ENCODE data around the gene NFE2L3. TPM values are rescaled to one million over a fixed set of nuclear protein-coding genes. Genes with fewer than 3 reads are reported as not detected.

The NFE2L3 gene
- total RNA-seq, 4 donors from 2014 or later: 1.5 to 2.7 (median 2.5) TPM

GRCh38 chr7:26189697-26190096 lies 37.7 kb downstream of the NFE2L3 start:
- Histone ChIP-seq H3K9me3 (no peaks in the 10 kb centered on the region), H3K4me1 (peaks cover 29 to 49% (median 38%) of the 10 kb centered on the region in 4 donors), H3K27me3 (no peaks in the 10 kb centered on the region), H3K27ac (replicated peaks in 1 of 4) (no peak overlapping the region), H3K4me3 (no peak overlapping the region), H3K36me3 (peaks cover 55 to 91% (median 73%) of the 10 kb centered on the region in 4 donors)
- WGBS: 83% methylated on average over 3 of the region's 3 CpGs
- no peak for TF ChIP-seq POLR2AphosphoS5 (IDR thresholded peaks at IDR 0.05)
- TF ChIP-seq EP300 (IDR thresholded peaks at IDR 0.05): no peak
- no peak for TF ChIP-seq CTCF (IDR thresholded peaks at IDR 0.05)
- no peak for TF ChIP-seq POLR2A (IDR thresholded peaks at IDR 0.05; ENCODE audit: low read depth)
- no peak for DNase-seq (ENCODE audit: extremely low spot score)
- intact Hi-C loops (cut with DNase I): no loop called here

- H3K27ac ChIP-seq (replicated peaks in 1 of 4): no peak overlapping the region
- TF ChIP-seq POLR2A (IDR thresholded peaks at IDR 0.05; ENCODE audit: low read depth) (no peak), CTCF (IDR thresholded peaks at IDR 0.05) (no peak), POLR2AphosphoS5 (IDR thresholded peaks at IDR 0.05) (no peak), EP300 (IDR thresholded peaks at IDR 0.05) (no peak)
- H3K4me3 ChIP-seq: no peak overlapping the region
- H3K4me1 ChIP-seq: peaks cover 36 to 57% (median 45%) of the 10 kb centered on the region in 4 donors
- WGBS: 74% methylated on average over 1 of the region's 1 CpG
- intact Hi-C loops (cut with DNase I): no loop called here
- no peak for DNase-seq (ENCODE audit: extremely low spot score)
- peaks cover 61 to 93% (median 79%) of the 10 kb centered on the region in 4 donors for H3K36me3 ChIP-seq
- no peaks in the 10 kb centered on the region for H3K9me3 ChIP-seq
- H3K27me3 ChIP-seq: no peaks in the 10 kb centered on the region
Observed at GRCh38 chr7:26190417-26190869, 38.4 kb downstream of the NFE2L3 start.

- no peak overlapping the region for H3K27ac ChIP-seq (replicated peaks in 1 of 4)
- no peaks in the 10 kb centered on the region for H3K27me3 ChIP-seq
- peaks cover 61 to 96% (median 89%) of the 10 kb centered on the region in 4 donors for H3K36me3 ChIP-seq
- peaks cover 46 to 66% (median 55%) of the 10 kb centered on the region in 4 donors for H3K4me1 ChIP-seq
- H3K4me3 ChIP-seq: no peak overlapping the region
- intact Hi-C loops (cut with DNase I): no loop called here
- WGBS: 71% methylated on average over 7 of the region's 7 CpGs
- DNase-seq (ENCODE audit: extremely low spot score): no peak
- H3K9me3 ChIP-seq: no peaks in the 10 kb centered on the region
- TF ChIP-seq POLR2A (IDR thresholded peaks at IDR 0.05; ENCODE audit: low read depth): no peak
- no peak for TF ChIP-seq CTCF (IDR thresholded peaks at IDR 0.05)
- TF ChIP-seq EP300 (IDR thresholded peaks at IDR 0.05): no peak
- no peak for TF ChIP-seq POLR2AphosphoS5 (IDR thresholded peaks at IDR 0.05)
Observed at GRCh38 chr7:26191233-26191973, 39.4 kb downstream of the NFE2L3 start.

- Histone ChIP-seq H3K4me1 (peaks cover 52 to 73% (median 61%) of the 10 kb centered on the region in 4 donors), H3K9me3 (no peaks in the 10 kb centered on the region), H3K27me3 (no peaks in the 10 kb centered on the region), H3K27ac (replicated peaks in 1 of 4) (no peak overlapping the region), H3K4me3 (no peak overlapping the region), H3K36me3 (peaks cover 61 to 100% (median 94%) of the 10 kb centered on the region in 4 donors)
- DNase-seq (ENCODE audit: extremely low spot score): no peak
- intact Hi-C loops (cut with DNase I): no loop called here
- 96% methylated on average over 1 of the region's 1 CpG for whole genome bisulfite sequencing
- TF ChIP-seq POLR2A (IDR thresholded peaks at IDR 0.05; ENCODE audit: low read depth) (no peak), CTCF (IDR thresholded peaks at IDR 0.05) (no peak), POLR2AphosphoS5 (IDR thresholded peaks at IDR 0.05) (no peak), EP300 (IDR thresholded peaks at IDR 0.05) (no peak)
Observed at GRCh38 chr7:26191974-26192479, 40.0 kb downstream of the NFE2L3 start.

Data from esophagus muscularis mucosa (tissue), 4 donors.